ENCODE results near the gene ODC1.

Gene ODC1

DNA sequence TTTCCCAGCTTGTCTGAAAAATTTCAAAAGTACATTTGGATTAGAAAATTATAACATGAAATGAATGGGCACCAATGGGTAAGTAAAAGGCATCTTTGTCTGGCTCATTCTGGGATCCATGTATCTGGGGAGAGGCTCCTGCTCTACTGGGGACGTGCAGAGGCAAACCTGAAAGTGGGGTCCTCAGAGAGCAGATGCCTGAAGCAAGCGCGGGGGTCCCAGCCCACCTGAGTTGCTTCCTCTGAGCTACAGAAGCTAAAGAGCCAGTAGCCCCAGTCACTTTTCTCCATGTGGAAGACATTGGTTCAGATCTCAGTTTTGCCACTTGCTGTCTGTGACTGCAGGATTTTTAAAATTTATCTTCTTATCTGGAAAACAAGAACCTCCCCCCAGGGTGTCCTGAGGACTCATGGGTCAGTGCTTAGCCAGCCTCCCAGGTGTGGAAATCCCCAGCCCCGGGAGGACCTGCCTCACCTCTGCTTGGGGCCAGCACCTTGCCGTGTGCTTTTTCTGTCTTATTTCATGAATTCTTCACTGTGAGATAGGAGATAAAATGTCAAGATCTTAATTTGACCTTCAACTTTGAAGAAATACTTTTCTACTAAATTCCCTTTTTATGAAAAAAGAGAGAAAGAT is 25.1 kb upstream of the ODC1 start:
- in situ Hi-C loops (cut with MboI; ENCODE audit: low sequenced_read_pairs, unreplicated experiment): no loop called here
- DNase-seq (ENCODE audit: low spot score): no peak
- TF ChIP-seq, protein P1, sequence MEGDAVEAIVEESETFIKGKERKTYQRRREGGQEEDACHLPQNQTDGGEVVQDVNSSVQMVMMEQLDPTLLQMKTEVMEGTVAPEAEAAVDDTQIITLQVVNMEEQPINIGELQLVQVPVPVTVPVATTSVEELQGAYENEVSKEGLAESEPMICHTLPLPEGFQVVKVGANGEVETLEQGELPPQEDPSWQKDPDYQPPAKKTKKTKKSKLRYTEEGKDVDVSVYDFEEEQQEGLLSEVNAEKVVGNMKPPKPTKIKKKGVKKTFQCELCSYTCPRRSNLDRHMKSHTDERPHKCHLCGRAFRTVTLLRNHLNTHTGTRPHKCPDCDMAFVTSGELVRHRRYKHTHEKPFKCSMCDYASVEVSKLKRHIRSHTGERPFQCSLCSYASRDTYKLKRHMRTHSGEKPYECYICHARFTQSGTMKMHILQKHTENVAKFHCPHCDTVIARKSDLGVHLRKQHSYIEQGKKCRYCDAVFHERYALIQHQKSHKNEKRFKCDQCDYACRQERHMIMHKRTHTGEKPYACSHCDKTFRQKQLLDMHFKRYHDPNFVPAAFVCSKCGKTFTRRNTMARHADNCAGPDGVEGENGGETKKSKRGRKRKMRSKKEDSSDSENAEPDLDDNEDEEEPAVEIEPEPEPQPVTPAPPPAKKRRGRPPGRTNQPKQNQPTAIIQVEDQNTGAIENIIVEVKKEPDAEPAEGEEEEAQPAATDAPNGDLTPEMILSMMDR (IDR thresholded peaks at IDR 0.05; ENCODE audit: borderline replicate concordance, control extremely low read depth, extremely low read depth, insufficient read depth, missing control alignments): no peak

DNA sequence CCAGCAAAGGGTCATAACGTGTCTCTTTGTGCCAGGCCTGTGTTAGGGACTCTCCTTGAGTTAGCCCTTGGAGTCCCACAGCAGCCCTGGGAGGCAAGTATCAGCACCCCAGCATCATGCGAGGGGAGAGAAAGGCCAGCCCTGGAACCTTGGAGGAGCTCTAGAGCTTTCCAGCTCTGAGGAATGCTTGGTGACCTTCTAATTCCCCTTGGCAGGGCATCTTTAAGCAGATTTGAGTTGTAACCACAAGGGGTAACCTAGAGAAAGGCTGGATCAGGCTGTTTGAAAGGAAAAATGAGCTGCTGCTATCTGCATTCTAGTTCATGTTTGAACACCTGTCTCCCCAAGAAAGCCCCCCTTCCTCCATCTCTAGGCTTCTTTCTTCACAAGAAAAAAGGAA is 23.8 kb upstream of the ODC1 start:
- in situ Hi-C loops (cut with MboI; ENCODE audit: low sequenced_read_pairs, unreplicated experiment): no loop called here
- no peak for DNase-seq (ENCODE audit: low spot score)
- TF ChIP-seq, protein P1 (IDR thresholded peaks at IDR 0.05; ENCODE audit: borderline replicate concordance, control extremely low read depth, extremely low read depth, insufficient read depth, missing control alignments): no peak

DNA sequence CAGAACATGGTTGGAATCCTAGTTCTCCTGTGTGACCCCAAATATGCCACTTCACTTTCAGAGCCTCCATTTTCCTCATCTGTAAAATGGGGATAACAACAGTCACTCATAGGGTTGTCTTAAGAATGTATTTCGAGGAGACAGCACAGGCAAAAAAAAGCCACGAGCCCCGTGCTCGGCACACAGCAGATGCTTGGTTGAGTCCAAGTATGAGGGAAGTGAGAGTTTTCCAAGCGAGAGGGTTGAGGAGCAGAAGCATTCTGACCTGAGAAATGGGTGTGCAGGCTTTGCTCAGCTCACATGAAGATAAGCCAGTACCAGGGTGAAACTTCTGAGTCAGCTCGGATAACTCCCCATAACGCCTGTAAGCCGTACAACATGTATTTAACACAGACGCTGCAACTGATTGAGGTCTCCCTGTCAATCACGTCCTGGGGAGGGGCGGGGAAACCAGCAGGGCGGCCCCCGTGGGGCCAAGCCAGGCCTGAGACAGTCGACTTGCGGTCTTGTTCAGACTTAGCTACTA is 23.0 kb upstream of the ODC1 start:
- no peak for DNase-seq (ENCODE audit: low spot score)
- TF ChIP-seq, protein P1 (IDR thresholded peaks at IDR 0.05; ENCODE audit: borderline replicate concordance, control extremely low read depth, extremely low read depth, insufficient read depth, missing control alignments): no peak
- in situ Hi-C loops (cut with MboI; ENCODE audit: low sequenced_read_pairs, unreplicated experiment): no loop called here

DNA sequence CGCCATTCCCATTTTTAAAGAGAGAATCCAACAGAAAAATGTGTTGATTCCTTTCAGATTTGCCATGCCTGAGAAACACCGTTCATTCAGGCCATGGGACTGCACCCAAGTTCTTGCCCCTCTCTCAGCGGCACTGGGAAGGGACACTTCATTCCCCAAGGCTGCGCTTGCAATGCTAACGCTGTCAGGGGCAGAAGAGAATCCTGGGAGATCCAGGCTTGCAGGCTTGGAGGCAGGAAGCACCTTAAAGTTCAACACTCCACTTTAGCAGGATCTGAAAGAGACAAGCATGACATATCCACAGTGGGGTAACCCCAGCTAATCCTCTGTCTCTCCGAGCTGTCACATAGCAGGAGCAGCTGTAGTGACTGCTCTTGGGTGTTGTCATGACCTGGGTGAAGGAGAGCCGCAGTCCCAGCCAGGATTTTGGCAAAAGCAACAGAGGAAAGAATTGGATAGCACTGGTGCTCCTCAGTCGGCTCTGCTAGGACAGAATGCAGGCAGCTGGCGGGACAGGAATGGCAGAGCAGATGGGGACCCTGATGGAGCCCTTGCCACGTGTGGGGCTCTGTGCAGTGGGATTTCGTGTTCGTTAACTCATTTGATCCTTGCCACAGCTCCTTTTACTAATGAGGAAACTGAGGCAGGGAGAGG is 22.0 kb upstream of the ODC1 start:
- TF ChIP-seq, protein P1 (IDR thresholded peaks at IDR 0.05; ENCODE audit: borderline replicate concordance, control extremely low read depth, extremely low read depth, insufficient read depth, missing control alignments): no peak
- no peak for DNase-seq (ENCODE audit: low spot score)
- in situ Hi-C loops (cut with MboI; ENCODE audit: low sequenced_read_pairs, unreplicated experiment): no loop called here

DNA sequence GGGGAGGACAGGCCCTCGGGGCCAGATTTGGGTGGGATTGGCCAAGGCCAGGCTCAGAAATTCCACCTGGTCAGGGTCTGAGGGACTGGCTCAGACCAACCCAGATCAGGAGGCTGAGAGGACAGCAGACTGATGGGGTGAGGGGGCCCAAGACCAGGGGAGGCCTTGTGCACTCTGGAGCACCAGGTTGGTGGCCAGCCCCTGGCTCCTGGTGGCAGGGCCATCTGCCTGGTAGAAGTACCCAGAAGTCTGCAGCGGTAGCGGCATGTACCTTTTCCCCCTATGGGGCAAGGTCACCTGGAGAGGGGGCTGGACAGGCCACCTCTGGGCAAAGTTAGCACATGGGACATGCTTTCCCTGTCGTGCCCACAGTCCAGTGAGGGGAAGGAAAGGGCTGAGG is 21.2 kb upstream of the ODC1 start:
- in situ Hi-C loops (cut with MboI; ENCODE audit: low sequenced_read_pairs, unreplicated experiment): no loop called here
- DNase-seq (ENCODE audit: low spot score): no peak
- TF ChIP-seq, protein P1 (IDR thresholded peaks at IDR 0.05; ENCODE audit: borderline replicate concordance, control extremely low read depth, extremely low read depth, insufficient read depth, missing control alignments): no peak

DNA sequence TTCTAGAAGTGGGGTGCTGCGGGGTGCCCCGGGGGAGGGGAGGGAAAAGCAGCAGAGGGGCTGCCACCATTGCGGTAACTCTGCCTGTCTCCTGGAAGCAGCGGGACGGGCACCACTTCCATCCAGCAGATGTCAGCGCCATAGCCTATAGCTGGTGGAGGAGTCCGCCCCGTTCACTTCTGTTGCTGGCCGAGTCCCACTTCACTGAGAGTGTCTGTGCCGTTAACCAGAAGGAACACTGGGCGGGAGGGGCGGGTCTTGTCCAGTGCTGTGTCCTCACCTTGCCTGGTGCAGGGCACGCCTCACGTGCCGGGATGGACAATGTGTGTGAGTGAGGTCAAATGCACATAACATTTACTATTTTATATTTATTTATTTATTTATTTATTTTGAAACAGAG is 19.3 kb upstream of the ODC1 start:
- no peak for DNase-seq (ENCODE audit: low spot score)
- in situ Hi-C loops (cut with MboI; ENCODE audit: low sequenced_read_pairs, unreplicated experiment): no loop called here
- TF ChIP-seq, protein P1 (IDR thresholded peaks at IDR 0.05; ENCODE audit: borderline replicate concordance, control extremely low read depth, extremely low read depth, insufficient read depth, missing control alignments): no peak

Data from GM13976 (cell line).